ENCODE measurements around the gene FBXL15.

FBXL15 gene

DNA sequence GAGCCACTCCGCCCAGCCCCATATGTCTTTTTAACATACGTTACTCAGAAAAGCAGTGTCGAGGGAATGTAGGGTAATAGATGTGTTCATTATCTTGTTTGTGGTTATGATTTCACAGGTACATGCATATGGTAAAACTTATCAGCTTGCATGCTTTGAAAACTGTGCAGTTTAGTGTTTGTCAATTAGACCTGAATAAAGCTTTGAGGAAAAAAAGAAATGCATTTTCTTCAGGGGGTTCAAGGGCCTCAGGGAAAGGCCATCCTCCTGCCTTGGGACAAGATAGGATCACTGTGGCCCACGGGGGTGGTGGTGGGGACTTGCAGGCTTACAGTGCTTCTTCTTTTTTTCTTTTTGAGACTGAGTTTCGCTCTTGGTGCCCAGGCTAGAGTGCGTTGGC, 46.7 kb downstream of the FBXL15 start:
- Histone ChIP-seq H3K79me2 (ENCODE audit: control insufficient read depth, low read length) (peaks cover 41% of the 10 kb centered on the region), H3K9me2 (replicated peaks; ENCODE audit: control insufficient read depth, low read length) (no peaks in the 10 kb centered on the region), H3K36me3 (ENCODE audit: control insufficient read depth, low read length) (peaks cover 25% of the 10 kb centered on the region), H3K4me2 (ENCODE audit: low read length) (no peak overlapping the region), H3F3A (ENCODE audit: control insufficient read depth, insufficient read depth) (peaks cover 4% of the 10 kb centered on the region; the same call in 1 of the 2 replicates), H4K20me1 (ENCODE audit: control insufficient read depth, insufficient read depth, low read depth, low read length) (no peaks in the 10 kb centered on the region), H3K27me3 (ENCODE audit: control insufficient read depth, low read length) (no peaks in the 10 kb centered on the region), H3K4me1 (ENCODE audit: control insufficient read depth, low read length) (peaks cover 17% of the 10 kb centered on the region), H3K4me3 (ENCODE audit: low read length) (no peak overlapping the region), H3K9me3 (ENCODE audit: control insufficient read depth, insufficient read depth, low read length) (no peaks in the 10 kb centered on the region), H3K27ac (ENCODE audit: low read depth, low read length) (no peak overlapping the region)
- no peak for TF ChIP-seq CTCF (IDR thresholded peaks at IDR 0.05; ENCODE audit: low read depth, low read length, poor library complexity, severe bottlenecking)
- TF ChIP-seq EZH2phosphoT487 (IDR thresholded peaks at IDR 0.05; ENCODE audit: borderline replicate concordance, low read length), result no peak

DNA sequence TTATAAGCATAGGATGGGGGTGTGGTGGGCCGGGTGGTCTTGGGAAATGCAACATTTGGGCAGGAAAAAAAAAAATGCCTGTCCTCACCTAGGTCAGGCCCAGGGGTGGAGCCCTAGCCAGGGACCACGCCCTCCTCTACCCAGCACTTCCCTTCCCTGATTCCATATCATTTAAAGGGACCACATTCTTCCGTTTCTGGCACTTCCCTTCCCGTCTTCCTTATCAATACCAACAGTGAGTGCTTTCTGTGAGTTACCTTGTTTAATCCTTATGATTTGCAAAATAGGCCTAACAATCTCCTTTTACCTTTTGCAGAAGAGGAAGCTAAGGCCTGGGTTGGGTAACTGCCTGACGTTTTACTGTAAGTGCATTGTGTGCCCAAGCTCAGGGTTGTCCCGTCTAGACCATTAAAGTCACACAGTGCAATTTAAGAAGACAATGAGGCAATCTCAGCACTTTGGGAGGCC, 47.4 kb downstream of the FBXL15 start:
- Histone ChIP-seq H3K9me3 (ENCODE audit: control insufficient read depth, insufficient read depth, low read length) (no peaks in the 10 kb centered on the region), H3K27me3 (ENCODE audit: control insufficient read depth, low read length) (no peaks in the 10 kb centered on the region), H3K4me2 (ENCODE audit: low read length) (no peak overlapping the region), H3K79me2 (ENCODE audit: control insufficient read depth, low read length) (peaks cover 35% of the 10 kb centered on the region), H3K27ac (ENCODE audit: low read depth, low read length) (no peak overlapping the region), H3K9me2 (replicated peaks; ENCODE audit: control insufficient read depth, low read length) (no peaks in the 10 kb centered on the region), H3K4me1 (ENCODE audit: control insufficient read depth, low read length) (peaks cover 11% of the 10 kb centered on the region), H3F3A (ENCODE audit: control insufficient read depth, insufficient read depth) (no peaks in the 10 kb centered on the region), H3K4me3 (ENCODE audit: low read length) (no peak overlapping the region), H3K36me3 (ENCODE audit: control insufficient read depth, low read length) (peaks cover 25% of the 10 kb centered on the region), H4K20me1 (ENCODE audit: control insufficient read depth, insufficient read depth, low read depth, low read length) (no peaks in the 10 kb centered on the region)
- TF ChIP-seq CTCF (IDR thresholded peaks at IDR 0.05; ENCODE audit: low read depth, low read length, poor library complexity, severe bottlenecking), result no peak
- TF ChIP-seq EZH2phosphoT487 (IDR thresholded peaks at IDR 0.05; ENCODE audit: borderline replicate concordance, low read length), result no peak

DNA sequence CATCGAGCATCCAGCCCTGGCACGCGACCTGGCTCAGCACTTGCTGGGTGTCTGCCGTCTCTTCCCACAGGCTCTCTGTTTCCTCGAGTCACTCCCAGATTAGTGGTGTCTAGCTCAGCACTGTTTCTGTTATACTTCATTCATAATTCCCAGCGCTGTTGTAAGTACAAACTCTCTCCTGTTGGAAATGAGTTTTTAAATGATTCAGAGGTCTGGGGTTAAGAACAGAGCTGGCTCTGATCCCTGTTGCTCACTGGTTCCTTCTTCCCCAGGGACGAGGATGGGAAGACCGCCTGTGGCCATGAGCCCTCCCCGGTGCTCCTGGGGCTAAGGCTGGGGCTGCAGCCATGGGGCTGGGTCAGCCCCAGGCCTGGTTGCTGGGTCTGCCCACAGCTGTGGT, 48.0 kb downstream of the FBXL15 start:
- TF ChIP-seq CTCF (IDR thresholded peaks at IDR 0.05; ENCODE audit: low read depth, low read length, poor library complexity, severe bottlenecking) (no peak), EZH2phosphoT487 (IDR thresholded peaks at IDR 0.05; ENCODE audit: borderline replicate concordance, low read length) (no peak)
- H3K27me3 ChIP-seq (ENCODE audit: control insufficient read depth, low read length), result no peaks in the 10 kb centered on the region
- H3K4me3 ChIP-seq (ENCODE audit: low read length), result no peak overlapping the region
- peaks cover 29% of the 10 kb centered on the region for H3K79me2 ChIP-seq (ENCODE audit: control insufficient read depth, low read length)
- H3K36me3 ChIP-seq (ENCODE audit: control insufficient read depth, low read length), result peaks cover 29% of the 10 kb centered on the region
- H3K4me2 ChIP-seq (ENCODE audit: low read length), result no peak overlapping the region
- H3K27ac ChIP-seq (ENCODE audit: low read depth, low read length), result no peak overlapping the region
- H3F3A ChIP-seq (ENCODE audit: control insufficient read depth, insufficient read depth), result no peaks in the 10 kb centered on the region
- peaks cover 5% of the 10 kb centered on the region for H3K4me1 ChIP-seq (ENCODE audit: control insufficient read depth, low read length)
- H3K9me3 ChIP-seq (ENCODE audit: control insufficient read depth, insufficient read depth, low read length), result no peaks in the 10 kb centered on the region
- no peaks in the 10 kb centered on the region for H4K20me1 ChIP-seq (ENCODE audit: control insufficient read depth, insufficient read depth, low read depth, low read length)
- no peaks in the 10 kb centered on the region for H3K9me2 ChIP-seq (replicated peaks; ENCODE audit: control insufficient read depth, low read length)
